OCI-LY1 (cell line): ENCODE measurements around the gene PRR13.
"Not testable (repeated sequence)": the region's sequence is repeated elsewhere in the genome, so short reads cannot be mapped to it uniquely, and the experiment has no call there.

Experiments used
- CTCF ChIP-seq: fragments of 200-600 bp; sonication (generic), shearing (Covaris generic); IDR thresholded peaks from 2 replicates; pipeline ENCODE4 v1.5.1; 2017; ENCODE audit warnings: mild to moderate bottlenecking, antibody characterized with exemption, low read length, moderate library complexity, mixed read lengths
- EZH2 ChIP-seq: fragments of 200-600 bp; sonication (generic), shearing (Covaris generic); IDR thresholded peaks from 2 replicates; pipeline ENCODE4 v1.8.0; 2017; ENCODE audit warnings: borderline replicate concordance, mixed run types, mild to moderate bottlenecking, antibody characterized with exemption, low read length, moderate library complexity, mixed read lengths

GRCh38 chr12:53402351-53402750 lies 39.2 kb upstream of the PRR13 start:
- not testable (repeated sequence) for TF ChIP-seq CTCF, EZH2
